HG02763 (cell line): ENCODE results near the gene BABAM2.

ENCODE experiments used
- ATAC-seq: cut with Tn5 transposase; IDR thresholded peaks from one replicate; pipeline ENCODE4 v1.9.1; 2021; ENCODE audit warnings: mild to moderate bottlenecking, moderate library complexity; ENCODE audit not compliant: unreplicated experiment

BABAM2 gene

GRCh38 chr2:28350196-28350595 is 459.7 kb downstream of the BABAM2 start:
- ATAC-seq, result no peak

GRCh38 chr2:28350791-28351285 is 460.3 kb downstream of the BABAM2 start:
- no peak for ATAC-seq

- no peak for ATAC-seq
Measured at GRCh38 chr2:28351621-28352020, 461.1 kb downstream of the BABAM2 start.

GRCh38 chr2:28352104-28352503 is 461.6 kb downstream of the BABAM2 start:
- ATAC-seq, result no peak

GRCh38 chr2:28352610-28353195 is 462.2 kb downstream of the BABAM2 start:
- no peak for ATAC-seq

- ATAC-seq, result no peak
Measured at GRCh38 chr2:28354920-28355520, 464.5 kb downstream of the BABAM2 start.

- no peak for ATAC-seq
Measured at GRCh38 chr2:28355521-28356094, 465.1 kb downstream of the BABAM2 start.

- no peak for ATAC-seq
Measured at GRCh38 chr2:28356095-28356911, 465.8 kb downstream of the BABAM2 start.

GRCh38 chr2:28357055-28357454 is 466.5 kb downstream of the BABAM2 start:
- no peak for ATAC-seq

GRCh38 chr2:28357948-28358667 is 467.6 kb downstream of the BABAM2 start:
- no peak for ATAC-seq

- ATAC-seq, result no peak
Measured at GRCh38 chr2:28358668-28359201, 468.2 kb downstream of the BABAM2 start.

GRCh38 chr2:28359222-28360057 is 468.9 kb downstream of the BABAM2 start:
- peak; percentile 66 for ATAC-seq

GRCh38 chr2:28360058-28360717 is 469.7 kb downstream of the BABAM2 start:
- no peak for ATAC-seq

GRCh38 chr2:28360718-28361293 is 470.3 kb downstream of the BABAM2 start:
- no peak for ATAC-seq

GRCh38 chr2:28361991-28362710 is 471.6 kb downstream of the BABAM2 start:
- no peak for ATAC-seq

GRCh38 chr2:28362991-28363521 is 472.5 kb downstream of the BABAM2 start:
- ATAC-seq, result no peak

GRCh38 chr2:28363686-28364280 is 473.3 kb downstream of the BABAM2 start:
- no peak for ATAC-seq

- ATAC-seq, result no peak
Measured at GRCh38 chr2:28364610-28365009, 474.1 kb downstream of the BABAM2 start.
